Kidney capillary endothelial cell (primary cell): ENCODE data around the gene SLC39A7.

Experiments used
- DNase-seq: peaks from one replicate; pipeline ENCODE4 v3.0.0-alpha.2; 2018; ENCODE audit warnings: low spot score

Gene SLC39A7

GRCh38 chr6:33236852-33237251 is 36.2 kb downstream of the SLC39A7 start:
- DNase-seq: no peak

GRCh38 chr6:33237741-33238140 is 37.1 kb downstream of the SLC39A7 start:
- DNase-seq: no peak

GRCh38 chr6:33241968-33242367 is 41.3 kb downstream of the SLC39A7 start:
- no peak for DNase-seq

GRCh38 chr6:33243476-33243875 is 42.8 kb downstream of the SLC39A7 start:
- no peak for DNase-seq

GRCh38 chr6:33247977-33248642 is 47.4 kb downstream of the SLC39A7 start:
- peak; percentile 84 for DNase-seq

GRCh38 chr6:33248643-33248931 is 47.9 kb downstream of the SLC39A7 start:
- DNase-seq: no peak

- DNase-seq: peak; percentile 97
Measured at GRCh38 chr6:33248932-33249731, 48.5 kb downstream of the SLC39A7 start.

- peak; percentile 63 for DNase-seq
Measured at GRCh38 chr6:33249732-33250630, 49.3 kb downstream of the SLC39A7 start.

- no peak for DNase-seq
Measured at GRCh38 chr6:33250731-33251130, 50.1 kb downstream of the SLC39A7 start.

GRCh38 chr6:33251395-33252012 is 50.8 kb downstream of the SLC39A7 start:
- no peak for DNase-seq

- DNase-seq: peak; percentile 27
Measured at GRCh38 chr6:33252759-33253158, 52.1 kb downstream of the SLC39A7 start.
